GM12874 (cell line): ENCODE results near the gene RPS27.

Experiments used
- CTCF ChIP-seq: IDR thresholded peaks from 2 replicates; pipeline ENCODE4 v1.5.1; 2011; ENCODE audit warnings: low read depth, mild to moderate bottlenecking, control low read depth, low read length, moderate library complexity; ENCODE audit not compliant: insufficient read depth

RPS27 gene

GRCh38 chr1:154000420-154000819 is 9.9 kb downstream of the RPS27 start:
- no peak for TF ChIP-seq CTCF

- no peak for TF ChIP-seq CTCF
These were observed 15.6 kb downstream of the RPS27 start for GRCh38 chr1:154006136-154006535.

GRCh38 chr1:154012129-154012528 is 21.6 kb downstream of the RPS27 start:
- TF ChIP-seq CTCF = no peak

GRCh38 chr1:154014154-154014907 is 23.8 kb downstream of the RPS27 start:
- no peak for TF ChIP-seq CTCF

GRCh38 chr1:154019269-154019668 is 28.7 kb downstream of the RPS27 start:
- TF ChIP-seq CTCF = no peak

GRCh38 chr1:154019940-154020339 is 29.4 kb downstream of the RPS27 start:
- no peak for TF ChIP-seq CTCF
